Tibial nerve (tissue), 4 donors: Measurements from ENCODE around the gene OR1A1. TPM values are rescaled to one million over a fixed set of nuclear protein-coding genes. Genes with fewer than 3 reads are reported as not detected.
"Not testable (repeated sequence)": the region's sequence is repeated elsewhere in the genome, so short reads cannot be mapped to it uniquely, and the experiment has no call there.

Experiments
- DNase-seq, 2 donors: peaks; one replicate each; pipeline ENCODE4 v3.0.0-alpha.2; 2019; ENCODE audit warnings: low spot score in 2 of 2
- H3K27ac ChIP-seq, 4 donors: fragments of 200-600 bp; sonication (generic) in 3 of 4; one replicate each; pipeline ENCODE4 v1.5.1; 2017 to 2019; ENCODE audit warnings: mild to moderate bottlenecking in 1 of 4
- H3K27me3 ChIP-seq, 2 donors: fragments of 200-600 bp; sonication (generic) in 1 of 2; one replicate each; pipeline versions ENCODE4 v1.5.1 to v1.6.0; 2017 to 2019
- H3K36me3 ChIP-seq, 3 donors: fragments of 200-600 bp; sonication (generic); one replicate each; pipeline ENCODE4 v1.5.1; 2018 to 2019
- H3K4me1 ChIP-seq, 4 donors: fragments of 200-600 bp; sonication (generic) in 3 of 4; one replicate each; pipeline ENCODE4 v1.5.1; 2017 to 2019
- H3K4me3 ChIP-seq, 4 donors: fragments of 200-600 bp; sonication (generic) in 3 of 4; one replicate each; pipeline ENCODE4 v1.5.1; 2017 to 2019; ENCODE audit warnings: mild to moderate bottlenecking in 1 of 4, moderate library complexity in 1 of 4
- H3K9me3 ChIP-seq, 4 donors: fragments of 200-600 bp; sonication (generic) in 3 of 4; one replicate each; pipeline ENCODE4 v1.5.1; 2017 to 2019
- CTCF ChIP-seq, 5 experiments: fragments of 200-600 bp in 3 of 5; fragments of 450-650 bp in 2 of 5; sonication (generic) in 3 of 5; IDR thresholded peaks; one replicate each; pipeline ENCODE4 v1.5.1; 2016 to 2019; ENCODE audit warnings: antibody characterized with exemption in 5 of 5, mild to moderate bottlenecking in 3 of 5, moderate library complexity in 2 of 5
- EP300 ChIP-seq, 2 donors: sonication (generic); formaldehyde crosslinking; IDR thresholded peaks; one replicate each; pipeline ENCODE4 v1.6.1; 2017; ENCODE audit warnings: antibody characterized with exemption in 2 of 2, mild to moderate bottlenecking in 1 of 2
- POLR2A ChIP-seq, 2 donors: fragments of 450-650 bp; IDR thresholded peaks; one replicate each; pipeline ENCODE4 v1.6.1; 2017; ENCODE audit warnings: antibody characterized with exemption in 2 of 2, mild to moderate bottlenecking in 2 of 2, moderate library complexity in 2 of 2
- WGBS, 2 donors: methylation state at CpG; one replicate each; pipeline ENCODE4 v1.1.5; 2018; 5-methylcytosine and 5-hydroxymethylcytosine counted together
- total RNA-seq, 4 donors: library from RNA; depleted of rRNA; stranded (reverse); fragments of >200 nt; gene quantifications; one replicate each; pipeline ENCODE4 v1.1.0, GENCODE V29; 2016

Gene OR1A1
- total RNA-seq, 4 donors from 2014 or later, result not detected

- H3K27me3 ChIP-seq, H3K4me3 ChIP-seq, H3K9me3 ChIP-seq, DNase-seq, H3K4me1 ChIP-seq, H3K27ac ChIP-seq, H3K36me3 ChIP-seq: not testable (repeated sequence)
- WGBS, 2 donors, result 94 to 100% methylated on average over 1 of the region's 2 CpGs
These were observed 41.5 kb downstream of the OR1A1 start for GRCh38 chr17:3249013-3249412.

GRCh38 chr17:3256575-3256974, 49.1 kb downstream of the OR1A1 start:
- Histone ChIP-seq H3K4me3 (no peak overlapping the region), H3K4me1 (no peaks in the 10 kb centered on the region), H3K9me3 (peaks cover 0 to 4% (median 0%) of the 10 kb centered on the region in 4 donors), H3K27me3 (no peaks in the 10 kb centered on the region), H3K27ac (no peak overlapping the region), H3K36me3 (no peaks in the 10 kb centered on the region)
- 88 to 90% methylated on average over 8 of the region's 8 CpGs for WGBS, 2 donors
- DNase-seq, result no peak
- TF ChIP-seq CTCF (IDR thresholded peaks at IDR 0.05) (no peak), POLR2A (IDR thresholded peaks at IDR 0.05) (no peak), EP300 (IDR thresholded peaks at IDR 0.05) (no peak)

- Histone ChIP-seq H3K4me1 (no peaks in the 10 kb centered on the region), H3K4me3 (no peak overlapping the region), H3K27ac (no peak overlapping the region), H3K9me3 (peaks cover 0 to 4% (median 0%) of the 10 kb centered on the region in 4 donors), H3K27me3 (no peaks in the 10 kb centered on the region), H3K36me3 (no peaks in the 10 kb centered on the region)
- 73 to 87% methylated on average over 1 of the region's 1 CpG for WGBS, 2 donors
- DNase-seq, result no peak
- TF ChIP-seq POLR2A (IDR thresholded peaks at IDR 0.05) (no peak), EP300 (IDR thresholded peaks at IDR 0.05) (no peak), CTCF (IDR thresholded peaks at IDR 0.05) (no peak)
These were observed 52.7 kb downstream of the OR1A1 start for GRCh38 chr17:3260163-3260562.

GRCh38 chr17:3260600-3260999, 53.1 kb downstream of the OR1A1 start:
- TF ChIP-seq EP300 (IDR thresholded peaks at IDR 0.05), result no peak
- TF ChIP-seq CTCF (IDR thresholded peaks at IDR 0.05), result no peak
- Histone ChIP-seq H3K9me3 (peaks cover 0 to 4% (median 0%) of the 10 kb centered on the region in 4 donors), H3K4me1 (no peaks in the 10 kb centered on the region), H3K27me3 (no peaks in the 10 kb centered on the region), H3K27ac (no peak overlapping the region), H3K36me3 (no peaks in the 10 kb centered on the region), H3K4me3 (no peak overlapping the region)
- 71 to 72% methylated on average over 13 of the region's 13 CpGs for WGBS, 2 donors
- DNase-seq, result no peak

Other genes with a start within 250 kb of the OR1A1 start
- gene OR1D5, start 144.1 kb upstream of the OR1A1 start, total RNA-seq, result not detected
- gene OR1D2, start 103.2 kb upstream of the OR1A1 start, total RNA-seq, result not detected
- not detected for gene OR1G1, start 80.1 kb upstream of the OR1A1 start, total RNA-seq
- gene OR1A2, start 10.1 kb upstream of the OR1A1 start, total RNA-seq, result not detected
- gene OR3A1, start 90.7 kb downstream of the OR1A1 start, total RNA-seq, result 1 to 10 TPM in 1 of 4 donors, under 1 TPM in 1, not detected in 2; 0.63 to 2.4 TPM
- 1 to 10 TPM in 1 of 4 donors, not detected in 3; 1.1 TPM for gene OR3A2, start 178.6 kb downstream of the OR1A1 start, total RNA-seq
- not detected for gene OR1E1, start 190.7 kb downstream of the OR1A1 start, total RNA-seq
- not detected for gene OR3A3, start 203.7 kb downstream of the OR1A1 start, total RNA-seq
- 1 to 10 TPM in 1 of 4 donors, not detected in 3; 1.0 TPM for gene OR1E2, start 226.2 kb downstream of the OR1A1 start, total RNA-seq